Pancreas (tissue), 10 donors: ENCODE measurements around the gene CCDC178. TPM values are rescaled to one million over a fixed set of nuclear protein-coding genes. Genes with fewer than 3 reads are reported as not detected.

Experiments
- ATAC-seq, 4 donors: fragments of 200-7000 bp; cut with Tn5 transposase; one replicate each; pipeline versions ENCODE4 v1.8.0 to v1.9.1; 2020; ENCODE audit warnings: mild to moderate bottlenecking in 4 of 4, moderate library complexity in 4 of 4
- DNase-seq, 6 donors: peaks; one replicate each; pipeline ENCODE4 v3.0.0-alpha.2; 2020
- FAIRE-seq: peaks from 2 replicates; lab custom pipeline; 2012; peaks lifted over from hg19 to GRCh38; lab: Jason Lieb, UNC
- H3K27ac ChIP-seq, 4 donors: fragments of 200-600 bp; sonication (generic); 1 replicate in 3 of 4; 2 replicates in 1 of 4; pipeline versions ENCODE4 v1.5.0 to v1.8.0; 2020
- H3K27me3 ChIP-seq, 4 donors: fragments of 200-600 bp; one replicate each; pipeline ENCODE4 v1.8.0; 2021
- H3K36me3 ChIP-seq, 3 donors: fragments of 200-600 bp; sonication (generic) in 1 of 3; one replicate each; pipeline versions ENCODE4 v1.5.0 to v1.8.0; 2020 to 2021
- H3K4me1 ChIP-seq, 3 donors: fragments of 200-600 bp; one replicate each; pipeline ENCODE4 v1.8.0; 2021
- H3K4me3 ChIP-seq, 4 donors: fragments of 200-600 bp; sonication (generic) in 2 of 4; one replicate each; pipeline versions ENCODE4 v1.5.0 to v1.8.0; 2020 to 2021
- H3K9me3 ChIP-seq, 4 donors: fragments of 200-600 bp; one replicate each; pipeline ENCODE4 v1.8.0; 2021
- CTCF ChIP-seq, 4 donors: fragments of 200-600 bp; sonication (generic) in 3 of 4; IDR thresholded peaks; one replicate each; pipeline versions ENCODE4 v1.5.0 to v1.8.0; 2021; ENCODE audit warnings: antibody characterized with exemption in 4 of 4
- WGBS, 2 donors: extraction: QIAGEN DNeasy Blood & Tissue Kit; methylation state at CpG; one replicate each; pipeline ENCODE4 v1.1.7; 2013; 5-methylcytosine and 5-hydroxymethylcytosine counted together
- intact Hi-C, 3 donors: fragments of 100-400 bp; cut with DNase I; formaldehyde crosslinking; loops; one replicate each; pipeline versions ENCODE4 v1.11.1 to v1.14.2; 2022
- polyA plus RNA-seq, 2 donors: library from polyadenylated mRNA; stranded (reverse); fragments of 200-250 nt; gene quantifications; one replicate each; pipeline ENCODE4 v1.2.3, GENCODE V29; 2013
- total RNA-seq, 6 donors: library from RNA; stranded (reverse); fragmentation: NEBNext Ultra II Directional in 4 of 6; extraction: Animal tissue kit (Norgen Biotek cat#: 25700) in 4 of 6; gene quantifications; one replicate each; pipeline versions ENCODE4 v1.2.1 to v1.2.4, GENCODE V29; 2021 to 2023
- donor health status: healthy with polysubstance abuse.
- donor health status: DM: no; HTN: no; CAD: no; lungs with moderate emphysema.
- donor health status: DM: no; HTN: no; CAD: no.
- donor health status: control.
- donor health status: control.
- donor health status: Bipolar disorder and iron deficiency.
- donor health status: DM: yes; HTN: yes; CAD: no.
- donor health status: DM: no; HTN: no; CAD: no.
- donor health status: DM: no; HTN: no; CAD: no.
- donor health status: DM: yes; HTN: yes; CAD: no.

The CCDC178 gene
- total and polyA plus RNA-seq, 8 donors: 0.11 to 1.3 (median 0.51) TPM; not detected in 1

- no peak for TF ChIP-seq CTCF (IDR thresholded peaks at IDR 0.05)
- FAIRE-seq (no peak), ATAC-seq (no peak), DNase-seq (no peak)
- H3K9me3 ChIP-seq: no peaks in the 10 kb centered on the region
- H3K27me3 ChIP-seq: peaks cover 0 to 3% (median 0%) of the 10 kb centered on the region in 4 donors
- 61 to 69% methylated on average over 3 of the region's 3 CpGs for WGBS, 2 donors
- H3K4me1 ChIP-seq: no peaks in the 10 kb centered on the region
- no peak overlapping the region for H3K27ac ChIP-seq
- no peak overlapping the region for H3K4me3 ChIP-seq
- H3K36me3 ChIP-seq: no peaks in the 10 kb centered on the region
- intact Hi-C loops: no loop called here
Observed at GRCh38 chr18:33334781-33335180, 105.7 kb downstream of the CCDC178 start.

- Histone ChIP-seq H3K4me3 (no peak overlapping the region), H3K27ac (no peak overlapping the region), H3K9me3 (no peaks in the 10 kb centered on the region), H3K27me3 (peaks cover 0 to 3% (median 0%) of the 10 kb centered on the region in 4 donors), H3K4me1 (no peaks in the 10 kb centered on the region), H3K36me3 (no peaks in the 10 kb centered on the region)
- intact Hi-C loops: no loop called here
- no peak for DNase-seq
- 42 to 64% methylated on average over 1 of the region's 1 CpG for WGBS, 2 donors
- no peak for ATAC-seq
- TF ChIP-seq CTCF (IDR thresholded peaks at IDR 0.05): no peak
- no peak for FAIRE-seq
Observed at GRCh38 chr18:33330711-33331110, 109.8 kb downstream of the CCDC178 start.

- H3K27me3 ChIP-seq: no peaks in the 10 kb centered on the region
- DNase-seq (no peak), FAIRE-seq (no peak), ATAC-seq (no peak)
- H3K4me3 ChIP-seq: no peak overlapping the region
- 65 to 70% methylated on average over 4 of the region's 4 CpGs for WGBS, 2 donors
- H3K4me1 ChIP-seq: no peaks in the 10 kb centered on the region
- H3K36me3 ChIP-seq: no peaks in the 10 kb centered on the region
- intact Hi-C loops: no loop called here
- no peaks in the 10 kb centered on the region for H3K9me3 ChIP-seq
- TF ChIP-seq CTCF (IDR thresholded peaks at IDR 0.05): no peak
- H3K27ac ChIP-seq: no peak overlapping the region
Observed at GRCh38 chr18:33326975-33327374, 113.5 kb downstream of the CCDC178 start.

GRCh38 chr18:33317640-33318039 lies 122.9 kb downstream of the CCDC178 start:
- no peaks in the 10 kb centered on the region for H3K27me3 ChIP-seq
- H3K4me1 ChIP-seq: no peaks in the 10 kb centered on the region
- H3K4me3 ChIP-seq: no peak overlapping the region
- no peaks in the 10 kb centered on the region for H3K36me3 ChIP-seq
- FAIRE-seq (no peak), DNase-seq (no peak), ATAC-seq (peak; percentile 21 to 89 (median 56))
- WGBS, 2 donors: 39 to 40% methylated on average over 2 of the region's 2 CpGs
- no peak for TF ChIP-seq CTCF (IDR thresholded peaks at IDR 0.05)
- intact Hi-C loops: no loop called here
- no peaks in the 10 kb centered on the region for H3K9me3 ChIP-seq
- peak overlapping the region in 1 of 4 donors; percentile 16 for H3K27ac ChIP-seq

- peak in 3 of 6 donors; percentile 24 to 65 (median 48) for DNase-seq
- no peaks in the 10 kb centered on the region for H3K9me3 ChIP-seq
- intact Hi-C loops: no loop called here
- H3K27me3 ChIP-seq: no peaks in the 10 kb centered on the region
- FAIRE-seq: no peak
- ATAC-seq: no peak
- no peaks in the 10 kb centered on the region for H3K36me3 ChIP-seq
- no peak overlapping the region for H3K4me3 ChIP-seq
- 95 to 98% methylated on average over 29 to 33 of the region's 33 CpGs for WGBS, 2 donors
- no peak overlapping the region for H3K27ac ChIP-seq
- TF ChIP-seq CTCF (IDR thresholded peaks at IDR 0.05): no peak
- H3K4me1 ChIP-seq: no peaks in the 10 kb centered on the region
Observed at GRCh38 chr18:33316146-33316587, 124.4 kb downstream of the CCDC178 start.
